ENCODE data around the gene SLC2A11. TPM values are rescaled to one million over a fixed set of nuclear protein-coding genes. Genes with fewer than 3 reads are reported as not detected.

The SLC2A11 gene
- total and polyA plus RNA-seq, 10 of the 15 experiments (the other 5 are each of a cell fraction or from before 2014, with no cell fraction given), result 0.98 to 18.3 (median 8.6) TPM

GRCh38 chr22:23913661-23914353 lies 56.1 kb downstream of the SLC2A11 start (continued):
- TF ChIP-seq BCL3 (IDR thresholded peaks at IDR 0.05; ENCODE audit: borderline replicate concordance, insufficient read depth, low read depth, low read length, poor library complexity, severe bottlenecking), result peak; percentile 77
- no peak for TF ChIP-seq PAX8 (IDR thresholded peaks at IDR 0.05)
- TF ChIP-seq KDM1A (IDR thresholded peaks at IDR 0.05; ENCODE audit: borderline replicate concordance), result no peak
- peak; percentile 86 for TF ChIP-seq SIN3A (IDR thresholded peaks at IDR 0.05; ENCODE audit: low read depth, low read length)
- no peak for TF ChIP-seq NR2C2 (IDR thresholded peaks at IDR 0.05; ENCODE audit: borderline replicate concordance, control insufficient read depth, insufficient read length, low read depth)
- peak; percentile 48; the same call in 1 of the 2 replicates for TF ChIP-seq CREB1 (IDR thresholded peaks at IDR 0.05; ENCODE audit: low read depth)
- TF ChIP-seq SIX5 (IDR thresholded peaks at IDR 0.05; ENCODE audit: low read depth, low read length, severe bottlenecking), result peak; percentile 19
- no peak for TF ChIP-seq SMARCA5 (IDR thresholded peaks at IDR 0.05)
- no peak; the same call in 1 of the 2 replicates for TF ChIP-seq FOXK2 (IDR thresholded peaks at IDR 0.05)
- no peak for TF ChIP-seq PBX3 (IDR thresholded peaks at IDR 0.05; ENCODE audit: insufficient replicate concordance, low read depth, low read length)
- peak; percentile 78; the same call in 1 of the 2 replicates for TF ChIP-seq ZBTB40 (IDR thresholded peaks at IDR 0.05; ENCODE audit: borderline replicate concordance)
- TF ChIP-seq JUNB (IDR thresholded peaks at IDR 0.05), result no peak
- no peak; the same call in 1 of the 2 replicates for TF ChIP-seq RUNX3 (IDR thresholded peaks at IDR 0.05; ENCODE audit: low read length)
- TF ChIP-seq MXI1 (IDR thresholded peaks at IDR 0.05; ENCODE audit: low read depth, low read length), result no peak; the same call in 1 of the 2 replicates
- no peak for TF ChIP-seq RAD51 (IDR thresholded peaks at IDR 0.05)
- TF ChIP-seq FOXM1 (IDR thresholded peaks at IDR 0.05; ENCODE audit: low read depth, low read length), result peak; percentile 53; the same call in 1 of the 2 replicates
- TF ChIP-seq SUZ12 (IDR thresholded peaks at IDR 0.05; ENCODE audit: unreplicated experiment), result no peak
- no peak for TF ChIP-seq DPF2 (IDR thresholded peaks at IDR 0.05)
- TF ChIP-seq SMAD5 (IDR thresholded peaks at IDR 0.05; ENCODE audit: low read depth), result peak; percentile 91
- no peak; the same call in none of the 2 replicates for TF ChIP-seq CHD1 (IDR thresholded peaks at IDR 0.05; ENCODE audit: low read depth, low read length)
- TF ChIP-seq FOS (IDR thresholded peaks at IDR 0.05; ENCODE audit: borderline replicate concordance, extremely low read depth, insufficient read length), result no peak
- peak; percentile 57; the same call in 1 of the 2 replicates for TF ChIP-seq LARP7 (IDR thresholded peaks at IDR 0.05)
- TF ChIP-seq ATF7 (IDR thresholded peaks at IDR 0.05; ENCODE audit: low read depth), result 0 out of 2 replicates have a peak, but pooled peaks have one; percentile 7
- no peak for TF ChIP-seq HDAC2 (IDR thresholded peaks at IDR 0.05)

Data from GM12878 (cell line).